Ascending aorta (tissue), 2 donors: Measurements from ENCODE around the gene SCMH1. TPM values are rescaled to one million over a fixed set of nuclear protein-coding genes. Genes with fewer than 3 reads are reported as not detected.

ENCODE experiments used
- DNase-seq, 2 donors: peaks; one replicate each; pipeline ENCODE4 v3.0.0-alpha.2; 2019; ENCODE audit warnings: low spot score in 2 of 2
- H3K27ac ChIP-seq, 2 donors: fragments of 200-600 bp; sonication (generic); one replicate each; pipeline ENCODE4 v1.5.1; 2016 to 2017; ENCODE audit warnings: mild to moderate bottlenecking in 1 of 2
- H3K27me3 ChIP-seq: fragments of 200-600 bp; sonication (generic); one replicate; pipeline ENCODE4 v1.5.1; 2017
- H3K36me3 ChIP-seq, 2 donors: fragments of 200-600 bp; sonication (generic); one replicate each; pipeline ENCODE4 v1.5.1; 2016
- H3K4me1 ChIP-seq, 2 donors: fragments of 200-600 bp; sonication (generic); one replicate each; pipeline ENCODE4 v1.5.1; 2016 to 2017; ENCODE audit warnings: mild to moderate bottlenecking in 1 of 2
- H3K4me3 ChIP-seq, 2 donors: fragments of 200-600 bp; sonication (generic); one replicate each; pipeline ENCODE4 v1.5.1; 2016 to 2017; ENCODE audit warnings: mild to moderate bottlenecking in 1 of 2
- H3K9me3 ChIP-seq, 2 donors: fragments of 200-600 bp; sonication (generic); one replicate each; pipeline ENCODE4 v1.5.1; 2016
- CTCF ChIP-seq, 3 experiments: fragments of 200-600 bp in 2 of 3; fragments of 450-650 bp in 1 of 3; sonication (generic) in 2 of 3; IDR thresholded peaks; one replicate each; pipeline ENCODE4 v1.5.1; 2016 to 2019; ENCODE audit warnings: antibody characterized with exemption in 3 of 3, mild to moderate bottlenecking in 1 of 3, moderate library complexity in 1 of 3
- intact Hi-C: fragments of 100-400 bp; cut with DNase I; formaldehyde crosslinking; loops from one replicate; pipeline ENCODE4 v1.15.1; 2023
- total RNA-seq: library from RNA; depleted of rRNA; stranded (reverse); fragments of >200 nt; gene quantifications from one replicate; pipeline ENCODE4 v1.1.0, GENCODE V29; 2016

SCMH1 gene
- total RNA-seq, 1 donor from 2014 or later: 55.9 TPM

- H3K9me3 ChIP-seq: no peaks in the 10 kb centered on the region
- peaks cover 29 to 52% of the 10 kb centered on the region in 2 donors for H3K36me3 ChIP-seq
- no peak for TF ChIP-seq CTCF (IDR thresholded peaks at IDR 0.05)
- peaks cover 11 to 32% of the 10 kb centered on the region in 2 donors for H3K4me1 ChIP-seq
- intact Hi-C loops: loop anchor here (5.0 to 10.0 kb wide), 4 partner anchors 63 to 381 kb away; partner anchors contain the start of gene FOXO6
- DNase-seq: no peak
- peak overlapping the region; percentile 14 to 40 for H3K4me3 ChIP-seq
- H3K27me3 ChIP-seq: no peaks in the 10 kb centered on the region
- H3K27ac ChIP-seq: peak overlapping the region; percentile 85 to 96
Observed at GRCh38 chr1:40984066-40984465, 258.0 kb downstream of the SCMH1 start.

GRCh38 chr1:40983286-40983685 is 258.8 kb downstream of the SCMH1 start:
- intact Hi-C loops: loop anchor here (5.0 to 10.0 kb wide), 4 partner anchors 64 to 382 kb away; partner anchors contain the start of gene FOXO6
- H3K36me3 ChIP-seq: peaks cover 21 to 44% of the 10 kb centered on the region in 2 donors
- H3K4me1 ChIP-seq: peaks cover 11 to 39% of the 10 kb centered on the region in 2 donors
- DNase-seq: no peak
- H3K27ac ChIP-seq: peak overlapping the region; percentile 85 to 96
- TF ChIP-seq CTCF (IDR thresholded peaks at IDR 0.05): no peak
- no peaks in the 10 kb centered on the region for H3K27me3 ChIP-seq
- no peaks in the 10 kb centered on the region for H3K9me3 ChIP-seq
- peak overlapping the region; percentile 23 to 78 for H3K4me3 ChIP-seq

GRCh38 chr1:40982721-40983120 is 259.4 kb downstream of the SCMH1 start:
- no peaks in the 10 kb centered on the region for H3K9me3 ChIP-seq
- intact Hi-C loops: loop anchor here (5.0 to 10.0 kb wide), 4 partner anchors 65 to 382 kb away; partner anchors contain the start of gene FOXO6
- TF ChIP-seq CTCF (IDR thresholded peaks at IDR 0.05): no peak
- peaks cover 11 to 43% of the 10 kb centered on the region in 2 donors for H3K4me1 ChIP-seq
- H3K4me3 ChIP-seq: peak overlapping the region; percentile 78 to 83
- DNase-seq: no peak
- peaks cover 15 to 39% of the 10 kb centered on the region in 2 donors for H3K36me3 ChIP-seq
- no peaks in the 10 kb centered on the region for H3K27me3 ChIP-seq
- H3K27ac ChIP-seq: peak overlapping the region; percentile 85 to 96

- H3K9me3 ChIP-seq: no peaks in the 10 kb centered on the region
- H3K36me3 ChIP-seq: peaks cover 9 to 30% of the 10 kb centered on the region in 2 donors
- peaks cover 11 to 45% of the 10 kb centered on the region in 2 donors for H3K4me1 ChIP-seq
- no peaks in the 10 kb centered on the region for H3K27me3 ChIP-seq
- DNase-seq: peak in 1 of 2 donors; percentile 76
- H3K27ac ChIP-seq: peak overlapping the region; percentile 96 to 98
- TF ChIP-seq CTCF (IDR thresholded peaks at IDR 0.05): no peak
- peak overlapping the region; percentile 78 to 83 for H3K4me3 ChIP-seq
- intact Hi-C loops: loop anchor here (5.0 to 10.0 kb wide), 4 partner anchors 65 to 383 kb away; partner anchors contain the start of gene FOXO6
Observed at GRCh38 chr1:40981691-40982448, 260.2 kb downstream of the SCMH1 start.

GRCh38 chr1:40980453-40981121 is 261.5 kb downstream of the SCMH1 start:
- H3K9me3 ChIP-seq: no peaks in the 10 kb centered on the region
- intact Hi-C loops: loop anchor here (5.0 to 10.0 kb wide), 4 partner anchors 67 to 384 kb away; partner anchors contain the start of gene FOXO6
- H3K4me3 ChIP-seq: peak overlapping the region; percentile 78 to 83
- TF ChIP-seq CTCF (IDR thresholded peaks at IDR 0.05): no peak
- peaks cover under 1 to 19% of the 10 kb centered on the region in 2 donors for H3K36me3 ChIP-seq
- peaks cover 7 to 39% of the 10 kb centered on the region in 2 donors for H3K4me1 ChIP-seq
- DNase-seq: no peak
- H3K27ac ChIP-seq: peak overlapping the region; percentile 96 to 98
- no peaks in the 10 kb centered on the region for H3K27me3 ChIP-seq
